GM19238 (cell line): ENCODE data around the gene KANK4.

Source experiments
- DNase-seq: peaks from one replicate; pipeline ENCODE4 v3.0.0; 2011; ENCODE audit warnings: low spot score; ENCODE audit not compliant: insufficient read length

The KANK4 gene

DNA sequence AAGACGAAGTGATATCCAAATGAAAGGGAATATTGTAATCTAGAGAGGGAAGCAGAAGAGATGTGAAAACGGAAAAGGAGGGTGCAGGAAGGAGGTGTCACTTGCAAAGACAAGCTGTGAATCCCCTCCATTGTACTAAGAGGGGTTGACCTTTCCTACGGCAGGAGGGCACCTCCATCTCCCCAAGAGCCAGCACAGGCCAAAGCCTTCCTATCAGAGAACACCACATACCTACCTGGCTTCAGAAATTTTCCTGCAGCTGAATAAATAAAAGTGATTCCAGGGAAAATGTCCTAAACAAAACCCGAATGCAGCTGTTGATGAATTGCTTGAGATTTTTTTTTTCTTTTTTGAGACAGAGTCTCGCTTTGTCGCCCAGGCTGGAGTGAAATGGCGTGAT, 14.3 kb downstream of the KANK4 start:
- no peak for DNase-seq

DNA sequence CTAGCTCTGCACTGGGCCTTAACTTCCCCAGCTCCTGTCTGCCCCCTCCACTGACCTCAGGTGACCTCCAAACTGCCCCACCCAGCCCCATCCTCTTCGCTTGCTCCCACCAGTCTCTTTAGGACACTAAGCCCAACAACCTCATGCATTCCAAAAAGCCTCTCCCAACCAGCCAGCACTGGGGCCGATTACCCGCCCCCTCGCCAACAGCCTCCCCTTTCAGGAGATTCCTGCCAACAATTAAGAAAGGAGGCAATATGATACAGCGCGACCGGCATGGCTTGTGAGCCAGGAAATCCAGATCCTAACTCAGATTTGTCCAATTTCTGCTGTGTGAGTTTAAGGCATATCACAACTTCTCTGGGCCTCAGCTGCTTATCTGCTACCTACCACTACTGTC, 14.7 kb downstream of the KANK4 start:
- DNase-seq = no peak

DNA sequence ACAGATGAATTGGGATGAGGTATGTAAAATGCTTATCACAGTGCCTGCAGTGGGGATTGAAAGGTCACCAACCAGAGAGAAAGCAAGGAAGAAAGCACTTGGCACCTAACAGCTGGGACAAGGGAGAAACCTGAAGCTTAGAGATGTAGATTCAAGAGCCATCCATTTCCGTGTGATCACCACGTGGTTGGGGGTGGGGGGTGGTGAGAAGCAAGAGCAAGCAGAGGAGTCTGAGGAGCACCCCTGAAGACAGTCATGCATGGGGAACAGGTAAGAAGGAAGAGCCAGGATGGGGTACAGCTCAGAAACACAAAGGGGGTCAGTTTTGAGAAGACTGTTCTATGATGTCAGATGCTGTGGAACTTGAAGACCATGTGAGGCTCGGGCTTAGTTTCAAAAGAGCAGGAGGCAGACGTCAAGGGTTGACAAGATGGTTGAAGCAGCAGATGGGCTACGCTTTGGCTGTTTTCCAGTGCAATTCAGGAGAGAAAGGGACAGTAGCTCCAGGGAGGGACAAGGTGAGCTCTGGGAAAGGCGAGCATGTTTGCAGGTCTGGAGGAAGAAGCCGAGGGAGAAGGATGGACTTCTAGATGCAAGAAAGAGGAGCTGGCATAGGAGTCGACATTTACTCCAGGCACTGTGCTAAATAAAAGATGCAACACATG, 17.4 kb downstream of the KANK4 start:
- DNase-seq = no peak

DNA sequence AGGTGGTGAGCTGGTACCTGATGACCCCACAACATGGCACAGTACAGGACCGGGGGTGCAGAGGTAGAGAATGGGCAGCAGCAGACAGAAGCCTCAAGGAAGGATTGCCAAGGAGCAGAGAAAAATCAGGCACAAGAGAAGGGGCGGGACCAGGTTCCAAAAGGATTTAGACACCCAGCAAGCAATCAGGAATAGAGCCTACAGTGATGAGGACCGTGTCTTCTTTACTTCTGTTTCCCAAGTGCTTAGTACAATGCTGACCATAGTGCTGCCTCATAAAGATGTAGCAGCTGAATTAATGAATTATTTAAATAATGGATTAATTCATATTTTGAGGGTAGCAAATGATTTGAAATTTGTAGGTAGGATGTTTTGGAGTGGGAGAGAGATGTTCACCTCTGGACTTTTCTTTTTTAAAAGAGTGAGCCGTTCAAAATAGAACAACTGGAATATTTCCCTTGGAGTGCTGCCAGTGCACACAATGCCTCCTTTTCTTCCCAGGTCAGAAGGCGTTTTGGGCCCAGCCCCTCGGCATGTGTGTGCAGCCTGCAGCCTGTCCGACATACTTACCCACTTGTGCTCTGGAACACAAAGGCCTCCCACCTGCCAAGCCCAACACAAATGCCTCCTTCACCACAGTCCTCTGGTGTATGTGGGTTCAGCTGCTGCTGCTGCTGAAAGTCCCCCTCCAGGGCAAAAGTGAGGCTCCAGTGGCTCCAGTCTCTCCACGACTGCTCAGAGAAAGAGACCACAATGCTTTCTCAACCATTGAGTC, 19.6 kb downstream of the KANK4 start:
- no peak for DNase-seq

DNA sequence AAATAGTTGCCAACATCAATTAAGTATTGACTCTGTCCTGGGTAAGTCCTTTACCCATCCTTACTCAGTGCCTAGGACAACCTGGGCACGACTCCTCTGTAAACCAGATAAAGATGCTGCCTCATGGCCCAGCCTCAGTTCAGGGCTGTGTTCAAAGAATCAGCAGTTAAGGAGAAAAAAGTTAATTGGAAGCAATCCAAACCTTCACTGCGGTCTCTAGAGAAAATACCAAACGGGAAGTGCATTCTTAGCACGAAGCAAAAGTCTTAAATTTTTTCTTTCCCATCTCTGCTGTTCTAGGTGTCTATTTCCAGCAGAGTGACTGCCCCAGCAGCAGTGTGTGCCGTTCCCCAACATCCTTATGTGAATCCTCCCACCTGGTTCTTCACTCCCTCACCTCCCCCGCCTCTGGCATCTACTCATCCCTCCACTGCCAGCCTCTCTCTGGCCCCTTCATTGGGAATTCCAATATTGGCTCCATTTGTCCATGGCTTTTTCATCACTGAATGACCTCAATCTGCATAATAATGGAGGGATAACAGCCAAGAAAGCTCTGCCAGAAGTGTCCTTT, 23.2 kb downstream of the KANK4 start:
- no peak for DNase-seq

DNA sequence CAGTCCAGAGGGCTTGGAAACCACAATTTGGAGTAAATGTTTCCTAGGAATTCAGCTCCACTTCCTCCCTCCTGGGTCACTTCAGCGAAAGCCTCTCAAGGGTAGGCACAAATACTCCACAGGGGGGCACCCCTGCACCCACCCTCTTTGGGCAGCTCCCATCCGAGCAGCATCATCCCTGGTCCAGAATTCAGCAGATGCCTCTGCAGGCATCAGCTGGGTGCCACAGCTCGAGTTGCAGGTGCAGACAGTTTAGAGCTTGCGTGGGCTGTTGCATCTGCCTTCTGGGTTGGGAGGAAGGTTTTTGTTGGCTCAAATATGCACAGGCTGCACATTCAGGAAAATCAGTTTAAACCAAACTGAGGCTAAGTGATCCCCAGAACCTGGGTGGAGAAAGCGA, 25.0 kb downstream of the KANK4 start:
- DNase-seq = no peak

DNA sequence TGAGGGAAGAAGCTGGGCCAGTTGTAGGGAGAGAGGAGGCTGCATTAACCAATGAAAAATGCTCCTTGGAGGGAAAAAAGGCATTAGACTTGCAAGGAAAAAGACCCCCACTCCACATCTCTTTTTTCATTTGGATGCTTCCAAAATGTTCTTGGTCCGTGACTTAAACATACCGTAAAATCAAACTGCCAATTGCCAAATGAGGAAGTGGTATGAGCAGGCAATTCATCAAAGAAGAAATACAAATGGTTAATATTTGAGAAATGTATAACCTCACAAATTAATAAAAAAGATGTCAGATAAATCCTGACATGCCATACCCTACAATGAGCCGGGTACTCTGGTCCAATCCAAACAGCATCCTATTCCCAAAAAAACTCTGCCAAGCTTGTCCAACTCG, 30.6 kb downstream of the KANK4 start:
- no peak for DNase-seq

DNA sequence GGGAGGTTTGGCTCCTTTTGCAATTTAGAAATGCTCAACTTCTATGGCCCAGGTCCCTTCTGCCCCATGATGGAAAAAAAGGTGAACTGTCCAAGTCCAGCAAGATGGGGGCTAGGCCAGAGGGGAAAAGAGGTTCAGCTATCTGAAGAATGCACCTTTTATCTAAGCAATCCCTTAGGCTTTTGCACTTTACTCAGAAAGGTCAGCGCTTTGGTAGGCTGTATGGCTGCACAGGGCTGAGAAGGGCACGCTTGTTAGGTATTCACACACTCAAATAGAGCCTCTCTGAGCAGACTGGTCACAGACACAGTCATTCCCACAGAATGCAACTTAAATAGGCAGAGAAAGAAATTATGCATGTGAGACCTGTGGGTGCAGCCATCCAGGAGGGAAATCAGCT, 31.0 kb downstream of the KANK4 start:
- no peak for DNase-seq

DNA sequence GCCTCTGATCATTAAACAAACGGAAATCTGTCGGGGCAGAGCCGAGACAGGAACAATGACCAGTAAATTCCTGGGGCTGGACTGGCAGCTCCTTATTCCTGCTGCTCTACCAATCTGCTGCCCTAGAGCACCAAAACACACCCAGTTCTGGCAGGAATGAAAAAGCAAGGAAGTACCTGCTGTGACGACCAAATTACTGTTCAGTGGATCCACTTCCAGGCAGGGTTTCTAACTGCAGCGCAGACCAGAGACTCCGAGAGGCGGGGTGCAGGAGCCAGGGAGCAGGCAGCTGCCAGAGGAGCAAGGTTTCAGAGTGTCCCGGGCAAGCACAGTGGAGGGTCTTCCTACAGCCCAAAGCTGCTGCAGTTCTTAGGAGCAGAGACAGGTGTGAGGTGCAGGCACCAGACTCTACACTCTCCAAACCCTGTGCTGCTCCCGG, 32.4 kb downstream of the KANK4 start:
- no peak for DNase-seq

DNA sequence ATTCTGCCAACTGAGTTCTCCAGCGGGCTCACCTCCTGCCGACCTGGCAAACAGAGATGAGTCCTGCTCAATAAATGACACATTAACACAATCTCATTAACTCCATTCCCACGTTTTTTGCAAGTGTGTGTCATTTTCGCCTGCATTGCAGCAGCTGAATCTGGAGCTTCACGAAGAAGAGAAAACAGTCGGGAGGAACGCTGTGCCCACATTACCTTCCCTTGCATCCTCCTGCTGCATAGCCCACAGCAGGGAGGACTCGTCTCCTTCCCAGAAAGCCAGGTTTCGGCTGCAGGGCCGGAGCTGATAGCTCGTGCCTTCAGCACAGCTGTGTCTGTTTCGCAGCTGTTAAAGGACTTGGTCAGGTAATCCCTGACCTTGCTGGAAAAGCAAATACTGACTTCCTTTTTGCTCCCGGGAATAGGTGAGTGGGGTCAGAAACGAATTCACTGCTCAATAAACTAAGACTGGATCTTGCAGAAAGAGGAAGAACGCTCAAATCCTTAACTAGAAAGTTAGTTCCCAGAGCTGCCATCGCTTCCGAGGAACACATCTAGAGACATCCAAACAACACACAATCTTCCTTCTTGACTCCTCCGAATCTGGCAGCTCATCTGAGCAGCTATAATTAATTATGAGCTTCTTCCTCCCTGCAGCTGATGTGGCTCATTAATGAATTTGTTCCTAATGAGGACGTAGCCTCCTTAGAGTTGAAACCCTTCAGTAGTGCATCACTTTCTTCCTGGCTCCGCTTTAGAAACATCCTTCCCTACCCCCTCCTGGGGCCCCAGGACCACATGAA, 33.0 kb downstream of the KANK4 start:
- no peak for DNase-seq

DNA sequence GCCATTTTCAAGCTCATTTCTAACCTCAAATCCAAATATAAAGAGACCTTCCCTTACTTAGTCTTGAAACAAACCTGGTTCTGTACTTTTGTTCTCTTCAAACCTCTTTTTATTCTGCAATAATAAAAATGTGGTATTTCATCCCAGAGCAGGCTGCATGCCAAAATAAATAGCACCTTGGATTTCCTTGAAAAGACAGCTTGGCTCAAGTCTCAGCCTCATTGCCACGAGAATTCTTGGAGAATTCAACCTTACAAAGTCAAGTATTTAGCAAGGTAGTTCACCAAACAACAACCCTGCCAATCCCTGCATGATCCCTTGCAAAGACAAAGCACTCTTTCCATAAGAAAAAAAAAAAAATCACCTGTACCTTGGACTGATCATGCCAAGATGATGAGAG, 33.8 kb downstream of the KANK4 start:
- no peak for DNase-seq

DNA sequence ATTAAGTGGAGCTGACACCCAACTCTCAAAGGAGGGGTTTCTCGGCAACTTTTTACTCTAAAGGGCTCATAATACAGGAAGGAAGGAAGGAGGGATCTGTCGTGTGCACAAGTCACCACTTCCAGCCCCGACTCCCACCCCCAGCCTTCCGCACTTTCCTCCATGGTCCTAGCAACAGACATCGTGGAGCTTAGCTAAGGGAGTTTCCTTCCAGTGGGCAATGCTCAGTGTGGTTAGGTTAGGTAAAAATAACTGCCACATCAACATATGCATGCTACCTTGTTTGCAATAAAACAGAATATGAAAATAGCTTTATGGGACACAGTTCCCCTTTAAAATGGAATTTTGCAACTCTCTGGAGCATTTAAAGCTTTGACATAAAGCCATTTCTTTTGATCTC, 35.2 kb downstream of the KANK4 start:
- DNase-seq = no peak

DNA sequence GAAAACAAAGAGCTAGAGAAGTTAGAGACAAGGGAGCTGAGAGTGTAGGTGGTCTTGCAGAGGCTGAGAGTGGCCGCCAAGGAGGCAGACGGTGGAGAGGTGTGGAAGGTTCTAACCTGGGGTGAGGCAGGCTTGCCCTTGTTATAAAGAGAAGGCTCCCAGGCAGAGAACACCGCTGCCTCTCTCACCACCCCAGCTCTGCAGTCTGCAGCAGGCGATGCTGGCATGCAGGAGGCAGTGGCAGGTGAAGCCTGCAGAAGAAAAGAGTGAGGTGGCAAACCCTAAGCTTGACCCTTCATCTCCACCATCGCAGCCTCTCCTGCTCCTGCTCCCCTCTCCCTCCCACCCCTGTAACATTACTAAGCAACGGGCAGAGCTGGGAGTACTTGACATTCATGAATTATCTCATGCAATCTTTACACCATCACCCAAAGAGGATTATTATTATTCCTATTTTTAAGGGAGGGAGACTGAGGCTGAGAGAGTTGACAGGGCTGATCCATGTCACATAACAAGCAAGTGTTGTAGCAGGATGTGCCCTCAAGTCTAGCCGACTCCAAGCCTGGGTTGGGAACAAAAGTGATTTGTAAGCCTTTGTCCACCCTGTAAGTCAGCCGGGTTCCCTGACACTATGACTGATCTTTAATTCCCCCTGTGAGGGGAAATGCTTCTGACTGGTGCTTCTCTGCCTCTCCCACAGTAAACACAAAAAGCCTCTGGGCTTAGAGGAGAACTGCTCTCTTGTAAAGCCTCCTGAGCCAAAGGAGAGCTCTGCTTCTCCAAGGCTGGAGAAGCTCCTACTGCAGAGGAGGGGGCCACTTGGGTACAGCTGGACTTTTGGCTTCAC, 36.1 kb downstream of the KANK4 start:
- no peak for DNase-seq

DNA sequence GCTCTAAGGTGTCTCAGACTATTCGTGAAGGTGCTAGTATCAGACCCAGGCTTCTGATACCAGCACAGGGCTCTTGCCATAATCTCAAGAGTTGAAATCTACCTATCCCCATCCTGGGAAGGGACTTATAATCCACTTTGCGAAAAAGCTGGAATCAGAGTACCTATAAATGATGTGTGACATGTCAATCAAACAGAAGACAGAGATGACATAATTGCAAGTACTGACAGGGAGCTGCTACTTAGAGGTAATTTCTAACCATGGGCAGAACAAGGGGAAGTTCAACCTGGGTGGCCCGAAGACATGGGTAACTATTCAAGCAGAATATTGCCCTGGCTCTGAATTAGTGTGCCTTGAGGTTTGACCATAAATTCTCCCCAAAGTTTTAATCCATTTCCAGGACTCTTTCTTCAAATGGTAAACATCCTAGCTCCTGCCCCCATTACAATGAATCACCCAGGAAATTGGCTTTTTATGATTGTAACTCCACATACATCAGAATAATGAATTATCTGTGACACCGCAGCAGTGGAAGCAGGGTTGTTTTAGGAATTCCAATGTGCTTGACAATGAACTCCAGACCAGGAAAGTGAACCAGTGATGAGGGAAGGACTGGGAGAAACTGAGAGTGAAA, 37.2 kb downstream of the KANK4 start:
- no peak for DNase-seq

DNA sequence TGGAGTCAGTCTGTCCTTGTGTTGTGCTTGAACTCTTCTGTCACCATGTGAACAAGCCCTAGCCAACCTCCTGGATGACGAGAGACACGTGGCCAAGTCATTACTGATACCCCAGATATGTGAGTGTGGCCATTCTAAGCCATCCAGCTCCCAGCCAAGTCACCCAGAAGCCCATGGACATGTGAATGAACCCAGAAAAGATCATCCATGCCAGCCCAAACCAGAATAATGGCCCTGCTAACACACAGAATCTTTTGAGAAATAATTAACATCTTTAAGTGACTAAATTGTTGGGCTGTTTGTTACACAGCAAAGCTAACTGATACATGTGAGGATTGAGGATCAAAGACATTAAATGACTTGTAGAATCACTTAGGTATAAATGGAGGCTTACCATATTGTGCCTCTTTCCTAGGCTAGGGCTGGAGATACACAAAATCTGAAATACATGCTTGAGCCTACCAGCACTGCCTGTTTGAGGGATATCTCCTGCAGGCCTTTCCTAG, 38.2 kb downstream of the KANK4 start:
- DNase-seq = no peak

DNA sequence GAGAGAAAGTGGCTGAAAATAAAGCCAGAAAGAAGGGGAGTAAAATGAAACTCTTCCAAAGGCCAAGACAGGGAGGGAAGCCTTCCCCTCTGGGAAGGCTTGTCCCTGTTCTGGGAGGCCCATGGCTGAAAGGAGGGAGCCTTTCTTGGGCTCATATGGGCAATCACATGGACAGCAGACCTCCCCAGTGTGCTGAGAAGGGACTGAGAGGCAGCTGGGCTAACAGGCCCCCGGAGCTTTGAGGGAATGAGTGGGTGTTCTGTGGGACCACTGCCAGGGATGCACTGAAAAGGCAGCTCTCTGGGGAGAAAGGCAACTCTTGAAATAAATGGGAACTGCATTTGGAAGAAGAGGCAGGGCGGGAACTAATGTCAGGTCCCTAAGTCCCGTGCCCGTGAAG, 39.1 kb downstream of the KANK4 start:
- DNase-seq = no peak

DNA sequence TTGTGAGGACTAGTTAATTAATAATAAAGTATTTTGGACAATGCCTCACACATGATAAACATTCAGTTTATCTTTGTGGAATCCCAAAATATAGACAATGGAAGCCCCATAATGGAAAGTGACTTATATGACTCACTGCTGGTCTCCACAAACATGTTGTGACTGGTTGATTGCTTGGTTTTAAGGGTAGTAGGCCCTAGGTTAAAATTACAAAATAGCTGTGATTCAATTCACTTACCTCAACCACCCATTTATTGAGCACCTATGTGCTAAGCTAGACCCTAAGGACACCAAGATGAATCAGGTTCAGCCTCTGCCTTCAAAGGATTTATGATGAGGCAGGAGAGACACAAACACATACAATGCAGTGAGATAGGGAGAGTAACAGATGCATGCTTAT, 42.4 kb downstream of the KANK4 start:
- DNase-seq = no peak

DNA sequence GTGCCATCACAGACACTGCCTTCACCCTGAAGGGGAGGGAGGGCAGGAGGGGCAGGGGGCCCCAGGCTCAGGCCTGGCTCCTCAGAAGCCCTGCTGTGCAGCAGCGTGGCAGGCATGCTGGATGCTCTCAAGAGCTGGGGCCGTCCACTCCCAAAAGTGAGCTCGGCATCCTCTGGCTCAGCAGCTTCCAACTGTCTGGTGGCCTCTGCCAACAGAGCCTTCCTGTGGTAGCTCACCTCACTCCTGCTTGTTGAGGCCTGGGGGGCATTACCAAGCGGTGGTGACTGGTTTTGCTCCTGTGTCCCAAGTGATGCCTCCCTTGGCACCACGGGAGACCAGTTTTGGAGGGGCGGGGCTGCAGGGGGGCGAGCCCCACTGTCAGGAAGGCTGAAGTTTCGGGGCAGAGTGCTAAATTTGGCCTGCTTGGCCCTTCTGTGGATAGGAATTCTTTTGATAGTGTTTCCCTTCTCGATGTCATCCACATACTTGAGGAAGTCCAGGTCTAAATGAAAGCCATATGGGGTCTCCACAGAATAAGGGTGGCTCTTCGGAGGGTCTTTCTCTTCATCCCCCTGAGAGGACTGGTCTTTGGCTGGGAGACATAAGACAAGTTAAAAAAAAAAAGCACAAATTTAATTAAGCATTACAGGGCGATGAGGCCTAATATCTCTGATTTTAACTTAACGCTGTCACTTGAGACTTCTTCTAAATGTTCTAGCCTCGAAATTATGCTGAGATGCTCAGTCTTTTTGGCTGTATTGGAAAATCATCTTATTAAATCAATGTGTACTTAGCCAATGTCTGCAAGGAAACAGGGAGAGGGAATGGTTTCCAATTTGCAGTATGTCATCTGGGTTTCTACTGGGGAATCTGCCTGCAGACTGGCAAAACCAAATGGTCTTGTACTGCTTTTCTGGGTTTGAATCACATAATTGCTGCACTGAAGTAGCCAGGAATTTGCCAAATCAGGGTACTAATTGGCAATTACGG, 44.4 kb downstream of the KANK4 start:
- DNase-seq = no peak

DNA sequence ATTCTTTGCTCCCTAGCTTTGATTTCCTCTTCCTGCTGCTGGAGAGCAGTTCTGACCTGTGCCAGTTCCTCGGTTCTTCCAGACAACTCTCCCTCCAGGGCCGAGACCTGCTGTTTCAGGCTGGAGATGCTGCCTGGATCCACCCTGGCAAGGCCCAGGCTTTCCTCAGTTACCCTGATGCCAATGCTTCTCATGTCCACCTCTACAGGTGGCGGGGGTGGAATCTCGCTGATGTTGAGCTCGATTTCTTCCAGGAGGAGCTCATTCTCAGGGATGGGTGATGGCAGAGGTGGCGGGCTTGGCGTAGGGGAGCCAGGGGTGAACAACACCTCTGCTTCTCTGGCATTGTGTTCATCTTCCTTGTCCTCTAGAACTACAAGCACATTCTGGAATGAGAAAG, 45.3 kb downstream of the KANK4 start:
- no peak for DNase-seq
